ENCODE data around the gene RAB26. TPM values are rescaled to one million over a fixed set of nuclear protein-coding genes. Genes with fewer than 3 reads are reported as not detected.

RAB26 gene
- total and polyA plus RNA-seq, 2 donors (not counting 1 experiment from before 2014, with no cell fraction given) = 0.43 to 2.0 TPM

DNA sequence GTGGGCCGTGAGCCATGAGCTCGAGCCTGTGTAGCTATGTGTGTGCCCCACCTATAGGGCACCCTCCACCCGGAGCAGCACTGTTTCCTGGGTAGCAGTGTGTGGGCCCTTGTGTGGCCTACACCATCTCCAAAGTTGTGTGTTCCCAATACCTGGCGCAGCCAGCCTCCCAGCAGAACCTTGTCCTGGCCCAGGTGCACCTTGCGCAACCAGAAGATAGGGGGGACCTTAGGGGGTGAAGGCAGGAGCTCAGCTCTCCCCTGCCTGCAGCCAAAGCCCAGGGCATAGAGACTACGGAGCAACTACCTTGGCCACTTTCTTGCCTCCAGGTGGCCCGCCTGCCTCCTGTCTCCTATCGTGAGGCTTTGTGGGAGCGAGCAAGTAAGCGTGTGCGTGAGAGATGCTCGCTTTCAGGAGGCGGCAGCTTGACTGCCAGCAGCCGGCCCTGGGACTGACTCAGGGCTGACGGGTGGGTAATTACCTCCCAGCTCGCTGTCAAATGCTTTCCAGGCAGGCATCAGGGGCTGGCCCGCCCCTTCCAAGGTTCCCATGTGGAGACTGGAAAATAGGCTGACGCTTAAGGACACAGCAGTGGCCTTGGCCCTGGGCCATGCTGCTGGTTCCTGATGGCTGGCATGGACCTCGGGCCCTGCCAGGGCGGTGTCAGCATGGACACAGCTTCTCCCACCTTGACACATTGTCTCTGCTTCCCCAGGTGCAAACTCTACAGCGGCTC lies 26.1 kb downstream of the RAB26 start:
- Histone ChIP-seq H3K79me2 (ENCODE audit: control insufficient read depth, insufficient read depth, low read length) (no peaks in the 10 kb centered on the region), H3K9ac (ENCODE audit: insufficient read depth, low read length) (no peak overlapping the region), H3K36me3 (ENCODE audit: control insufficient read depth, insufficient read depth, low read length) (peaks cover 48% of the 10 kb centered on the region), H2AFZ (ENCODE audit: low read length) (no peak overlapping the region), H3K4me1 (ENCODE audit: control insufficient read depth, extremely low read depth, insufficient read depth, low read length) (no peaks in the 10 kb centered on the region), H3K27ac (ENCODE audit: insufficient read depth, low read length) (no peak overlapping the region), H3K9me3 (ENCODE audit: control insufficient read depth, insufficient read depth, low read depth, low read length) (no peaks in the 10 kb centered on the region), H4K20me1 (ENCODE audit: control insufficient read depth, extremely low read depth, insufficient read depth, low read length) (no peaks in the 10 kb centered on the region), H3K4me2 (ENCODE audit: extremely low read depth, insufficient read depth, low read length) (no peak overlapping the region), H3K4me3 (replicated peaks in 1 of 4; ENCODE audit: control extremely low read depth in 1 of 4, insufficient read depth in 1 of 4, low read depth in 3 of 4, low read length in 4 of 4) (no peak overlapping the region), H3K27me3 (ENCODE audit: control insufficient read depth, insufficient read depth, low read length) (no peaks in the 10 kb centered on the region)
- TF ChIP-seq EZH2 (IDR thresholded peaks at IDR 0.05; ENCODE audit: low read length, missing control alignments) = no peak
- TF ChIP-seq CTCF (conservative IDR thresholded peaks at IDR 0.05 in 1 of 2, IDR thresholded peaks at IDR 0.05 in 1 of 2; ENCODE audit: low read depth in 1 of 2, low read length in 2 of 2) = no peak
- no peak for DNase-seq (ENCODE audit: low read depth in 2 of 2)

DNA sequence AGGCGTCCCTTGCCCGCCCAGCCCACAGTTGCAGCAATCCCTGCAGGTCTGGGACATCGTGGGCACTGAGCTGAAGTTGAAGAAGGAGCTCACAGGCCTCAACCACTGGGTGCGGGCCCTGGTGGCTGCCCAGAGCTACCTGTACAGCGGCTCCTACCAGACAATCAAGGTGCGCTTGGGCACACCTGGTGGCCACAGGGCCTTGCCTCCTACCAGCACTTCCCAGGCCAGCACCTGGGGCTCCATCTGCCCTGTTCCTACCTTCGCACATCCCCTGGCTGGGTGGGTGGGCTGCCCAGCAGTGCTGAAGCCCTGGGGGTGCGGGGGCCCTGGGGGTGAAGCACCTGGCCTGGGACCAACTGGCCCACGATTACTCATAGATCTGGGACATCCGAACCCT lies 27.0 kb downstream of the RAB26 start:
- no peak overlapping the region for H3K4me2 ChIP-seq (ENCODE audit: extremely low read depth, insufficient read depth, low read length)
- no peak for DNase-seq (ENCODE audit: low read depth in 2 of 2)
- no peak overlapping the region for H3K27ac ChIP-seq (ENCODE audit: insufficient read depth, low read length)
- H3K36me3 ChIP-seq (ENCODE audit: control insufficient read depth, insufficient read depth, low read length) = peaks cover 43% of the 10 kb centered on the region
- no peaks in the 10 kb centered on the region for H3K4me1 ChIP-seq (ENCODE audit: control insufficient read depth, extremely low read depth, insufficient read depth, low read length)
- TF ChIP-seq EZH2 (IDR thresholded peaks at IDR 0.05; ENCODE audit: low read length, missing control alignments) (no peak), CTCF (conservative IDR thresholded peaks at IDR 0.05 in 1 of 2, IDR thresholded peaks at IDR 0.05 in 1 of 2; ENCODE audit: low read depth in 1 of 2, low read length in 2 of 2) (no peak)
- H3K9ac ChIP-seq (ENCODE audit: insufficient read depth, low read length) = no peak overlapping the region
- H3K4me3 ChIP-seq (replicated peaks in 1 of 4; ENCODE audit: control extremely low read depth in 1 of 4, insufficient read depth in 1 of 4, low read depth in 3 of 4, low read length in 4 of 4) = no peak overlapping the region
- H3K9me3 ChIP-seq (ENCODE audit: control insufficient read depth, insufficient read depth, low read depth, low read length) = no peaks in the 10 kb centered on the region
- no peaks in the 10 kb centered on the region for H4K20me1 ChIP-seq (ENCODE audit: control insufficient read depth, extremely low read depth, insufficient read depth, low read length)
- H2AFZ ChIP-seq (ENCODE audit: low read length) = no peak overlapping the region
- no peaks in the 10 kb centered on the region for H3K79me2 ChIP-seq (ENCODE audit: control insufficient read depth, insufficient read depth, low read length)
- no peaks in the 10 kb centered on the region for H3K27me3 ChIP-seq (ENCODE audit: control insufficient read depth, insufficient read depth, low read length)

DNA sequence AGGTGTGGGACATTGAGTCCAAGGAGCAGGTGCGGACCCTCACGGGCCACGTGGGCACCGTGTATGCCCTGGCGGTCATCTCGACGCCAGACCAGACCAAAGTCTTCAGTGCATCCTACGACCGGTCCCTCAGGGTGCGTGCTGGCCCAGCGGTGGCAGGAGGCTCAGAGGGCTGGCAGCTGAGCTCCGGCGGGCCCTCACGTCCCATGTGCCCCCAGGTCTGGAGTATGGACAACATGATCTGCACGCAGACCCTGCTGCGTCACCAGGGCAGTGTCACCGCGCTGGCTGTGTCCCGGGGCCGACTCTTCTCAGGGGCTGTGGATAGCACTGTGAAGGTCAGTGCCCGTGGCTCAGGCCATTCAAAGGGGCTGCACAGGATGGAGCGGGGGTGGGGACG lies 27.6 kb downstream of the RAB26 start:
- Histone ChIP-seq H3K4me3 (replicated peaks in 1 of 4; ENCODE audit: control extremely low read depth in 1 of 4, insufficient read depth in 1 of 4, low read depth in 3 of 4, low read length in 4 of 4) (no peak overlapping the region), H3K36me3 (ENCODE audit: control insufficient read depth, insufficient read depth, low read length) (peaks cover 40% of the 10 kb centered on the region), H3K9ac (ENCODE audit: insufficient read depth, low read length) (no peak overlapping the region), H3K9me3 (ENCODE audit: control insufficient read depth, insufficient read depth, low read depth, low read length) (no peaks in the 10 kb centered on the region), H2AFZ (ENCODE audit: low read length) (no peak overlapping the region), H3K4me2 (ENCODE audit: extremely low read depth, insufficient read depth, low read length) (no peak overlapping the region), H3K4me1 (ENCODE audit: control insufficient read depth, extremely low read depth, insufficient read depth, low read length) (no peaks in the 10 kb centered on the region), H4K20me1 (ENCODE audit: control insufficient read depth, extremely low read depth, insufficient read depth, low read length) (no peaks in the 10 kb centered on the region), H3K79me2 (ENCODE audit: control insufficient read depth, insufficient read depth, low read length) (no peaks in the 10 kb centered on the region), H3K27ac (ENCODE audit: insufficient read depth, low read length) (no peak overlapping the region), H3K27me3 (ENCODE audit: control insufficient read depth, insufficient read depth, low read length) (no peaks in the 10 kb centered on the region)
- TF ChIP-seq CTCF (conservative IDR thresholded peaks at IDR 0.05 in 1 of 2, IDR thresholded peaks at IDR 0.05 in 1 of 2; ENCODE audit: low read depth in 1 of 2, low read length in 2 of 2) = no peak
- no peak for TF ChIP-seq EZH2 (IDR thresholded peaks at IDR 0.05; ENCODE audit: low read length, missing control alignments)
- no peak for DNase-seq (ENCODE audit: low read depth in 2 of 2)
